ENCODE results near the gene ELAVL3. TPM values are rescaled to one million over a fixed set of nuclear protein-coding genes. Genes with fewer than 3 reads are reported as not detected.

ELAVL3 gene
- total and polyA plus RNA-seq, 2 of the 8 experiments (the other 6 are each of a cell fraction or from before 2014, with no cell fraction given) = 0.80 to 1.0 TPM

DNA sequence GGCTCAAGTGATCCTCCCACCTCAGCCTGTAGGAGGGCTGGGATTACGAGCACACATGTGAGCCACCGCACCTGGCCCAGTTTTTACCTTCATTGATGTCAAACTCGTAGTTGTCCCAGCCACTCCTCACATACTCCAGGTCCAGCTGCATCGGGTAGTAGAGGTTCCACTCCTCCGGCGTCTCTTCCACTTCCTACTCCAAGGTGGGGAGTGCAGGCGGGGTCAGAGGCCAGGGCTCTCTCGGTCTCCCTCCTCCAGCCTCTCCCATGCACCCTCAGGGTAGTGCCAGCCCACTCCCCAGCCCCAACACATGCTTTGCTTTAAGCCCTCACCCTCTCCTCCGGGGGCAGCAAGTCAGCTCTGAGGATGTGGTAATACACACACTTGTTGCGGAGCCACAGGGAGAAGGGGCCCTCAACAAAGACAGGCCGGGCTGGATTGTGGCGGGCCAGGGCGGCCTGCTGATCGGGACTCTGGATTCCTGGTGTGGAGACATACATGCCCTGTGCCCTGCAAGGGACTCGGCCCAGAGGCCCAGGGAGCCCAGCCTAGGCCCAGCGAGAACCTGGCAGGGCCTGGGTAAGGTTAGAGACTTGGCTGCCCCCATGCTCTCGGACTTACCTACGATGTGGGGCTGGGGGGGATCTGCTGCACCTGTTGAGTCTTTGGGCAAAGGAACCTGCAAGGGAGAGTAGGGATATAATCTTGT is 26.7 kb upstream of the ELAVL3 start (continued):
- TF ChIP-seq, protein P1, sequence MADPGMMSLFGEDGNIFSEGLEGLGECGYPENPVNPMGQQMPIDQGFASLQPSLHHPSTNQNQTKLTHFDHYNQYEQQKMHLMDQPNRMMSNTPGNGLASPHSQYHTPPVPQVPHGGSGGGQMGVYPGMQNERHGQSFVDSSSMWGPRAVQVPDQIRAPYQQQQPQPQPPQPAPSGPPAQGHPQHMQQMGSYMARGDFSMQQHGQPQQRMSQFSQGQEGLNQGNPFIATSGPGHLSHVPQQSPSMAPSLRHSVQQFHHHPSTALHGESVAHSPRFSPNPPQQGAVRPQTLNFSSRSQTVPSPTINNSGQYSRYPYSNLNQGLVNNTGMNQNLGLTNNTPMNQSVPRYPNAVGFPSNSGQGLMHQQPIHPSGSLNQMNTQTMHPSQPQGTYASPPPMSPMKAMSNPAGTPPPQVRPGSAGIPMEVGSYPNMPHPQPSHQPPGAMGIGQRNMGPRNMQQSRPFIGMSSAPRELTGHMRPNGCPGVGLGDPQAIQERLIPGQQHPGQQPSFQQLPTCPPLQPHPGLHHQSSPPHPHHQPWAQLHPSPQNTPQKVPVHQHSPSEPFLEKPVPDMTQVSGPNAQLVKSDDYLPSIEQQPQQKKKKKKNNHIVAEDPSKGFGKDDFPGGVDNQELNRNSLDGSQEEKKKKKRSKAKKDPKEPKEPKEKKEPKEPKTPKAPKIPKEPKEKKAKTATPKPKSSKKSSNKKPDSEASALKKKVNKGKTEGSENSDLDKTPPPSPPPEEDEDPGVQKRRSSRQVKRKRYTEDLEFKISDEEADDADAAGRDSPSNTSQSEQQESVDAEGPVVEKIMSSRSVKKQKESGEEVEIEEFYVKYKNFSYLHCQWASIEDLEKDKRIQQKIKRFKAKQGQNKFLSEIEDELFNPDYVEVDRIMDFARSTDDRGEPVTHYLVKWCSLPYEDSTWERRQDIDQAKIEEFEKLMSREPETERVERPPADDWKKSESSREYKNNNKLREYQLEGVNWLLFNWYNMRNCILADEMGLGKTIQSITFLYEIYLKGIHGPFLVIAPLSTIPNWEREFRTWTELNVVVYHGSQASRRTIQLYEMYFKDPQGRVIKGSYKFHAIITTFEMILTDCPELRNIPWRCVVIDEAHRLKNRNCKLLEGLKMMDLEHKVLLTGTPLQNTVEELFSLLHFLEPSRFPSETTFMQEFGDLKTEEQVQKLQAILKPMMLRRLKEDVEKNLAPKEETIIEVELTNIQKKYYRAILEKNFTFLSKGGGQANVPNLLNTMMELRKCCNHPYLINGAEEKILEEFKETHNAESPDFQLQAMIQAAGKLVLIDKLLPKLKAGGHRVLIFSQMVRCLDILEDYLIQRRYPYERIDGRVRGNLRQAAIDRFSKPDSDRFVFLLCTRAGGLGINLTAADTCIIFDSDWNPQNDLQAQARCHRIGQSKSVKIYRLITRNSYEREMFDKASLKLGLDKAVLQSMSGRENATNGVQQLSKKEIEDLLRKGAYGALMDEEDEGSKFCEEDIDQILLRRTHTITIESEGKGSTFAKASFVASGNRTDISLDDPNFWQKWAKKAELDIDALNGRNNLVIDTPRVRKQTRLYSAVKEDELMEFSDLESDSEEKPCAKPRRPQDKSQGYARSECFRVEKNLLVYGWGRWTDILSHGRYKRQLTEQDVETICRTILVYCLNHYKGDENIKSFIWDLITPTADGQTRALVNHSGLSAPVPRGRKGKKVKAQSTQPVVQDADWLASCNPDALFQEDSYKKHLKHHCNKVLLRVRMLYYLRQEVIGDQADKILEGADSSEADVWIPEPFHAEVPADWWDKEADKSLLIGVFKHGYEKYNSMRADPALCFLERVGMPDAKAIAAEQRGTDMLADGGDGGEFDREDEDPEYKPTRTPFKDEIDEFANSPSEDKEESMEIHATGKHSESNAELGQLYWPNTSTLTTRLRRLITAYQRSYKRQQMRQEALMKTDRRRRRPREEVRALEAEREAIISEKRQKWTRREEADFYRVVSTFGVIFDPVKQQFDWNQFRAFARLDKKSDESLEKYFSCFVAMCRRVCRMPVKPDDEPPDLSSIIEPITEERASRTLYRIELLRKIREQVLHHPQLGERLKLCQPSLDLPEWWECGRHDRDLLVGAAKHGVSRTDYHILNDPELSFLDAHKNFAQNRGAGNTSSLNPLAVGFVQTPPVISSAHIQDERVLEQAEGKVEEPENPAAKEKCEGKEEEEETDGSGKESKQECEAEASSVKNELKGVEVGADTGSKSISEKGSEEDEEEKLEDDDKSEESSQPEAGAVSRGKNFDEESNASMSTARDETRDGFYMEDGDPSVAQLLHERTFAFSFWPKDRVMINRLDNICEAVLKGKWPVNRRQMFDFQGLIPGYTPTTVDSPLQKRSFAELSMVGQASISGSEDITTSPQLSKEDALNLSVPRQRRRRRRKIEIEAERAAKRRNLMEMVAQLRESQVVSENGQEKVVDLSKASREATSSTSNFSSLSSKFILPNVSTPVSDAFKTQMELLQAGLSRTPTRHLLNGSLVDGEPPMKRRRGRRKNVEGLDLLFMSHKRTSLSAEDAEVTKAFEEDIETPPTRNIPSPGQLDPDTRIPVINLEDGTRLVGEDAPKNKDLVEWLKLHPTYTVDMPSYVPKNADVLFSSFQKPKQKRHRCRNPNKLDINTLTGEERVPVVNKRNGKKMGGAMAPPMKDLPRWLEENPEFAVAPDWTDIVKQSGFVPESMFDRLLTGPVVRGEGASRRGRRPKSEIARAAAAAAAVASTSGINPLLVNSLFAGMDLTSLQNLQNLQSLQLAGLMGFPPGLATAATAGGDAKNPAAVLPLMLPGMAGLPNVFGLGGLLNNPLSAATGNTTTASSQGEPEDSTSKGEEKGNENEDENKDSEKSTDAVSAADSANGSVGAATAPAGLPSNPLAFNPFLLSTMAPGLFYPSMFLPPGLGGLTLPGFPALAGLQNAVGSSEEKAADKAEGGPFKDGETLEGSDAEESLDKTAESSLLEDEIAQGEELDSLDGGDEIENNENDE (IDR thresholded peaks at IDR 0.05; ENCODE audit: insufficient replicate concordance, low read length) = no peak
- no peak for TF ChIP-seq BACH1 (IDR thresholded peaks at IDR 0.05; ENCODE audit: low read length)
- no peak for TF ChIP-seq POLR2A (IDR thresholded peaks at IDR 0.05; ENCODE audit: control extremely low read depth in 1 of 2, low read depth in 2 of 2, low read length in 2 of 2)
- TF ChIP-seq, protein P2, sequence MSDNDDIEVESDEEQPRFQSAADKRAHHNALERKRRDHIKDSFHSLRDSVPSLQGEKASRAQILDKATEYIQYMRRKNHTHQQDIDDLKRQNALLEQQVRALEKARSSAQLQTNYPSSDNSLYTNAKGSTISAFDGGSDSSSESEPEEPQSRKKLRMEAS (IDR thresholded peaks at IDR 0.05) = no peak
- no peak for TF ChIP-seq EZH2 (IDR thresholded peaks at IDR 0.05; ENCODE audit: low read depth, low read length, severe bottlenecking)
- TF ChIP-seq, protein P3, sequence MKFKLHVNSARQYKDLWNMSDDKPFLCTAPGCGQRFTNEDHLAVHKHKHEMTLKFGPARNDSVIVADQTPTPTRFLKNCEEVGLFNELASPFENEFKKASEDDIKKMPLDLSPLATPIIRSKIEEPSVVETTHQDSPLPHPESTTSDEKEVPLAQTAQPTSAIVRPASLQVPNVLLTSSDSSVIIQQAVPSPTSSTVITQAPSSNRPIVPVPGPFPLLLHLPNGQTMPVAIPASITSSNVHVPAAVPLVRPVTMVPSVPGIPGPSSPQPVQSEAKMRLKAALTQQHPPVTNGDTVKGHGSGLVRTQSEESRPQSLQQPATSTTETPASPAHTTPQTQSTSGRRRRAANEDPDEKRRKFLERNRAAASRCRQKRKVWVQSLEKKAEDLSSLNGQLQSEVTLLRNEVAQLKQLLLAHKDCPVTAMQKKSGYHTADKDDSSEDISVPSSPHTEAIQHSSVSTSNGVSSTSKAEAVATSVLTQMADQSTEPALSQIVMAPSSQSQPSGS (IDR thresholded peaks at IDR 0.05; ENCODE audit: low read length) = no peak
- no peak for TF ChIP-seq SUZ12 (IDR thresholded peaks at IDR 0.05; ENCODE audit: low read length)
- no peak for TF ChIP-seq RFX5 (IDR thresholded peaks at IDR 0.05; ENCODE audit: borderline replicate concordance, low read depth, low read length)
